HL-60 (cell line): ENCODE data around the gene CSTB.

Experiments used
- DNase-seq, 2 experiments: peaks; one replicate each; pipeline ENCODE4 v3.0.0-alpha.2; 2010 to 2020; ENCODE audit warnings: low read depth in 1 of 2, low spot score in 1 of 2
- H3K27ac ChIP-seq: fragments of 250-450 bp; sonication (Bioruptor Pico); replicated peaks from 2 replicates; pipeline ENCODE4 v1.5.1; 2020; ENCODE audit warnings: mild to moderate bottlenecking, moderate library complexity
- H3K27me3 ChIP-seq: fragments of 250-450 bp; sonication (Bioruptor Pico); 2 replicates; pipeline ENCODE4 v1.5.1; 2021; ENCODE audit warnings: mild to moderate bottlenecking, moderate library complexity; ENCODE audit not compliant: insufficient read depth, poor library complexity, severe bottlenecking
- H3K4me3 ChIP-seq: replicated peaks from 2 replicates; pipeline ENCODE4 v1.5.1; 2011; ENCODE audit warnings: mild to moderate bottlenecking, control low read depth, low read length; ENCODE audit not compliant: insufficient read depth
- GABPA ChIP-seq: IDR thresholded peaks from 2 replicates; pipeline ENCODE4 v1.6.1; 2012; ENCODE audit warnings: low read depth
- POLR2AphosphoS5 ChIP-seq: IDR thresholded peaks from 2 replicates; pipeline ENCODE4 v1.6.1; 2012; ENCODE audit warnings: low read depth
- REST ChIP-seq: IDR thresholded peaks from 2 replicates; pipeline ENCODE4 v1.6.1; 2012; ENCODE audit warnings: low read depth; ENCODE audit not compliant: insufficient replicate concordance
- SPI1 ChIP-seq: IDR thresholded peaks from 2 replicates; pipeline ENCODE4 v1.6.1; 2012; ENCODE audit warnings: low read depth, mild to moderate bottlenecking, borderline replicate concordance
- TF ChIP-seq, protein P1 (sequence below): IDR thresholded peaks from one replicate; pipeline ENCODE4 v1.5.1; 2011; ENCODE audit warnings: low read length, control low read depth, inconsistent platforms; ENCODE audit not compliant: insufficient read depth

CSTB gene

DNA sequence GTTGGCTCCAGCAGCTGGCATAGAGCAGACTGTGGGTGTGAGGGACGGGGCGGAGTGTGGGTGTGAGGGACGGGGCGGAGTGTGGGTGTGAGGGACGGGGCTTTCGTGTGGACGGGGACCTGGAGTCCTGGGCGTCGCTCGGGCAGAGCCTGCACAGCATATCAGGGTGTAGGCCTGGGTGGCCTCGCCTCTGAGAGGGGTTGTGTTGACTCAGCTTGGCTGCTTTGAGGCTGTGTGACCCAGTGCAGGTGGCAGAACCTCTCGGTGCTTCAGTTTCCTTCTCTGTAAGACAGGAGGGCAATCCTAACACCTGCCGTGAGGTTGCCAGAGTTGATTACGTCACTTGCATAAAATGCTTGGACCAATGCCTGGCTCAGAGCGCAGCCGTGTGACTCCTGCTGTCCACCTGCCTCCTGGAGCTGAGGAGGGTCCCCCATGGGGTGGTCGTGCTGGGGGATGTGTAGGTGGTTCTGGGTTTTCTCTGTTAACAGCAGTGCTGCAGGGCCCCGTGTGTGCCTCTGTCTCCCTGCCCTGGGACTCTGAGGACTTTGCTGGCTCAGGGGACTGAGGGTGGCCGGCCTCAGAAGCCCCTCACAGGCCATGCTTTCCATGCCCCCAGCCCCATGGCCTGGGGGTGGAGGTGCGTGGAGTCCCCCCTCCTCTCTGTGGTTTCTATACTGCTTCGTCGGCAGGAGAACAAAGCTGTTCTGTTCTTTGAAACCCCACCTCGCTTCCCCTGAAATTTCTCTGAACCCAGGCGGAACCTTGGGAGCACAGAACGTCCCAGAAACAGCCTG is 41.8 kb downstream of the CSTB start:
- Histone ChIP-seq H3K4me3 (no peak overlapping the region), H3K27ac (no peak overlapping the region), H3K27me3 (no peaks in the 10 kb centered on the region)
- TF ChIP-seq GABPA, result no peak
- no peak for TF ChIP-seq POLR2AphosphoS5
- no peak for TF ChIP-seq SPI1
- no peak for DNase-seq

DNA sequence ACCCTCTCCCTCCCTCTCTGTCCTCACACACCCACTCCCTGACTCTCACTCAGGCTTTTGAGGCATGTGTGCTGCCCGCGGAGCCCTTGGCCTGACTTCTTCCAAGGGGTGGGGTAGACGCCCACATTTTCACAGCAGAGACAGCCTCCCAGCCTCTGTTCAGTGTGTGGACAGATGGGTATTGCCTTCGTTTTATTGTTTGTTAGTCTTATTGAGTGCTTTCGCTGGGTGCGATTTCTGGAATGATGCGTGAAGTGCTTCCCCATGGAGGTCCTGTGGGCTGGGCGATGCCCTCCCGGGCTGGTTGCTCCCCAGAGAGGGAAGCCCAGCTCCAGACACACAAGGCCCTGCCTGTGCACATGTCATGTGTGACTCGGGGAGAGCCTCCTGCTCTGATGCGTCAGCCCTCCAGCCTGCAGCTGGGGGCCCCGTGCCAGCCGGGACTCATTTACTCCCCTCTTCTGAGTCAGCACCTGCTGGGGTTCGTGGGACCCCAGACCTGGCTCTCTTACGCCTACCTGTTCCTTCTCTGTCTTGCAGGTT is 42.5 kb downstream of the CSTB start:
- no peak overlapping the region for H3K27ac ChIP-seq
- TF ChIP-seq, protein P1, sequence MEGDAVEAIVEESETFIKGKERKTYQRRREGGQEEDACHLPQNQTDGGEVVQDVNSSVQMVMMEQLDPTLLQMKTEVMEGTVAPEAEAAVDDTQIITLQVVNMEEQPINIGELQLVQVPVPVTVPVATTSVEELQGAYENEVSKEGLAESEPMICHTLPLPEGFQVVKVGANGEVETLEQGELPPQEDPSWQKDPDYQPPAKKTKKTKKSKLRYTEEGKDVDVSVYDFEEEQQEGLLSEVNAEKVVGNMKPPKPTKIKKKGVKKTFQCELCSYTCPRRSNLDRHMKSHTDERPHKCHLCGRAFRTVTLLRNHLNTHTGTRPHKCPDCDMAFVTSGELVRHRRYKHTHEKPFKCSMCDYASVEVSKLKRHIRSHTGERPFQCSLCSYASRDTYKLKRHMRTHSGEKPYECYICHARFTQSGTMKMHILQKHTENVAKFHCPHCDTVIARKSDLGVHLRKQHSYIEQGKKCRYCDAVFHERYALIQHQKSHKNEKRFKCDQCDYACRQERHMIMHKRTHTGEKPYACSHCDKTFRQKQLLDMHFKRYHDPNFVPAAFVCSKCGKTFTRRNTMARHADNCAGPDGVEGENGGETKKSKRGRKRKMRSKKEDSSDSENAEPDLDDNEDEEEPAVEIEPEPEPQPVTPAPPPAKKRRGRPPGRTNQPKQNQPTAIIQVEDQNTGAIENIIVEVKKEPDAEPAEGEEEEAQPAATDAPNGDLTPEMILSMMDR, result no peak
- TF ChIP-seq GABPA (no peak), SPI1 (no peak), REST (no peak), POLR2AphosphoS5 (no peak)

DNA sequence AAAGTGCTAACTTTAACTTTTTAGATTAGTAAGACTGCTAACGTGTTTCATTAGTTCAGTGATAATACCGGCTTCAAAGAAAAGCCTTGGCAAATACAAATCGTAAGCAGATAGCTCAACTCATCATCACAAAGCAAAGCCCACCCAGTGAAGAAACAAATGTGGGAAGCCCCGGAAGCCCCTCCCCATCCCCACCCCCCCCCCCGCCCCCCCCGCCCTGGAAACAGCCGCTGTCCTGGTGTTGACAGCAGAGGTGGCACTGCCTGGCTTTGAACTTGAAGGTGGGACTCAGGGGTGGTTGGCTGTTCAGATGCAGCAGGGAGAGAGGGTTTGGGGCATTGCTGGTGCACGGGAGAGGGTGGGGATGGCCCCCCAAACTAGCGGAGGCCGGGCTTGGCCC is 43.0 kb downstream of the CSTB start:
- no peak overlapping the region for H3K4me3 ChIP-seq
- no peak for DNase-seq
- TF ChIP-seq REST (no peak), GABPA (no peak), SPI1 (no peak), POLR2AphosphoS5 (no peak)
- TF ChIP-seq, protein P1, result no peak
- H3K27ac ChIP-seq, result no peak overlapping the region
- no peaks in the 10 kb centered on the region for H3K27me3 ChIP-seq

More for the DNA sequence above, 42.5 kb downstream of the CSTB start:
- DNase-seq, result no peak
- no peak overlapping the region for H3K4me3 ChIP-seq
- H3K27me3 ChIP-seq, result no peaks in the 10 kb centered on the region

GRCh38 chr21:43731891-43732711 is 44.0 kb downstream of the CSTB start:
- no peak overlapping the region for H3K4me3 ChIP-seq
- no peaks in the 10 kb centered on the region for H3K27me3 ChIP-seq
- TF ChIP-seq POLR2AphosphoS5 (no peak), SPI1 (no peak), GABPA (no peak), REST (no peak)
- TF ChIP-seq, protein P1, result no peak
- DNase-seq, result no peak
- H3K27ac ChIP-seq, result no peak overlapping the region
